ENCODE results near the gene SLC26A4.

DNA sequence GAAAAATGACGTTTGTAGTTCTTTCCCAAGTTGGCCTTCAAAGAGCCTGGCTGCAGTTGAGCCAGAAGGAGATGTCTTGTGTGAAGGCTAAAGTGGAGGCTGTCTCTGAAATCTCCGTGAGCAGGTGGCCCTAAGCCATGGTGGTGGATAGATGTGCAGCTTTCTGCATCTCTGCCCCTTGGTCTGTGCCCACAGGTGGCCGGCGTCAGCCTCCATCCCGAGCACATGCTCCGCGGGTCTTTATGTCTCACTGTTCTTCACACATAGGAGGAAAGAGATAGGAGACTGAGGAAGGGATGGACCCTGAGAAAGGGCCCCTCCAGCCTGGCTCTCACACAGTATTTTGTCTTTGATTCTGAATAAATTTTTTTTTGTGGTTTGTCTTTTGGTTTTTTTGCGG, 30.3 kb upstream of the SLC26A4 start:
- TF ChIP-seq, protein P1, sequence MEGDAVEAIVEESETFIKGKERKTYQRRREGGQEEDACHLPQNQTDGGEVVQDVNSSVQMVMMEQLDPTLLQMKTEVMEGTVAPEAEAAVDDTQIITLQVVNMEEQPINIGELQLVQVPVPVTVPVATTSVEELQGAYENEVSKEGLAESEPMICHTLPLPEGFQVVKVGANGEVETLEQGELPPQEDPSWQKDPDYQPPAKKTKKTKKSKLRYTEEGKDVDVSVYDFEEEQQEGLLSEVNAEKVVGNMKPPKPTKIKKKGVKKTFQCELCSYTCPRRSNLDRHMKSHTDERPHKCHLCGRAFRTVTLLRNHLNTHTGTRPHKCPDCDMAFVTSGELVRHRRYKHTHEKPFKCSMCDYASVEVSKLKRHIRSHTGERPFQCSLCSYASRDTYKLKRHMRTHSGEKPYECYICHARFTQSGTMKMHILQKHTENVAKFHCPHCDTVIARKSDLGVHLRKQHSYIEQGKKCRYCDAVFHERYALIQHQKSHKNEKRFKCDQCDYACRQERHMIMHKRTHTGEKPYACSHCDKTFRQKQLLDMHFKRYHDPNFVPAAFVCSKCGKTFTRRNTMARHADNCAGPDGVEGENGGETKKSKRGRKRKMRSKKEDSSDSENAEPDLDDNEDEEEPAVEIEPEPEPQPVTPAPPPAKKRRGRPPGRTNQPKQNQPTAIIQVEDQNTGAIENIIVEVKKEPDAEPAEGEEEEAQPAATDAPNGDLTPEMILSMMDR (IDR thresholded peaks at IDR 0.05) = no peak
- no peak for TF ChIP-seq POLR2A (IDR thresholded peaks at IDR 0.05)
